NCI-H2081 treated with DMSO at 0.1 percent for 48 hours (cell line): ENCODE results near the gene SYDE2.
"Not testable (repeated sequence)": the region's sequence is repeated elsewhere in the genome, so short reads cannot be mapped to it uniquely, and the experiment has no call there.

Experiments used
- DNase-seq: peaks from one replicate; lab custom pipeline; 2025; lab: John Stamatoyannopoulos, UW

SYDE2 gene

GRCh38 chr1:85166351-85166750 lies 34.5 kb downstream of the SYDE2 start:
- no peak for DNase-seq

- DNase-seq, result no peak
These were observed 41.9 kb downstream of the SYDE2 start for GRCh38 chr1:85158910-85159309.

- no peak for DNase-seq
These were observed 43.4 kb downstream of the SYDE2 start for GRCh38 chr1:85157436-85157835.

- DNase-seq, result no peak
These were observed 47.5 kb downstream of the SYDE2 start for GRCh38 chr1:85153149-85153891.

- DNase-seq, result no peak
These were observed 49.4 kb downstream of the SYDE2 start for GRCh38 chr1:85151446-85151845.

- no peak for DNase-seq
These were observed 51.0 kb downstream of the SYDE2 start for GRCh38 chr1:85149805-85150204.

- DNase-seq, result no peak
These were observed 52.1 kb downstream of the SYDE2 start for GRCh38 chr1:85148524-85149250.

GRCh38 chr1:85146972-85147359 lies 53.9 kb downstream of the SYDE2 start:
- no peak for DNase-seq

GRCh38 chr1:85146298-85146971 lies 54.4 kb downstream of the SYDE2 start:
- not testable (repeated sequence) for DNase-seq

- DNase-seq, result no peak
These were observed 56.5 kb downstream of the SYDE2 start for GRCh38 chr1:85144351-85144750.

- no peak for DNase-seq
These were observed 58.1 kb downstream of the SYDE2 start for GRCh38 chr1:85142753-85143152.

- DNase-seq, result not testable (repeated sequence)
These were observed 62.4 kb downstream of the SYDE2 start for GRCh38 chr1:85138439-85138838.

GRCh38 chr1:85137660-85138059 lies 63.2 kb downstream of the SYDE2 start:
- peak; percentile 58 for DNase-seq

- no peak for DNase-seq
These were observed 65.4 kb downstream of the SYDE2 start for GRCh38 chr1:85135392-85135798.

GRCh38 chr1:85134583-85135391 lies 66.0 kb downstream of the SYDE2 start:
- no peak for DNase-seq

GRCh38 chr1:85133565-85134159 lies 67.2 kb downstream of the SYDE2 start:
- DNase-seq, result no peak

GRCh38 chr1:85132078-85132720 lies 68.6 kb downstream of the SYDE2 start:
- DNase-seq, result no peak

GRCh38 chr1:85128316-85128715 lies 72.5 kb downstream of the SYDE2 start:
- no peak for DNase-seq

- DNase-seq, result peak; percentile 56
These were observed 74.9 kb downstream of the SYDE2 start for GRCh38 chr1:85125891-85126290.

- DNase-seq, result no peak
These were observed 76.7 kb downstream of the SYDE2 start for GRCh38 chr1:85124091-85124490.

GRCh38 chr1:85122169-85122568 lies 78.6 kb downstream of the SYDE2 start:
- no peak for DNase-seq
